ENCODE data around the gene GLMP.

DNA sequence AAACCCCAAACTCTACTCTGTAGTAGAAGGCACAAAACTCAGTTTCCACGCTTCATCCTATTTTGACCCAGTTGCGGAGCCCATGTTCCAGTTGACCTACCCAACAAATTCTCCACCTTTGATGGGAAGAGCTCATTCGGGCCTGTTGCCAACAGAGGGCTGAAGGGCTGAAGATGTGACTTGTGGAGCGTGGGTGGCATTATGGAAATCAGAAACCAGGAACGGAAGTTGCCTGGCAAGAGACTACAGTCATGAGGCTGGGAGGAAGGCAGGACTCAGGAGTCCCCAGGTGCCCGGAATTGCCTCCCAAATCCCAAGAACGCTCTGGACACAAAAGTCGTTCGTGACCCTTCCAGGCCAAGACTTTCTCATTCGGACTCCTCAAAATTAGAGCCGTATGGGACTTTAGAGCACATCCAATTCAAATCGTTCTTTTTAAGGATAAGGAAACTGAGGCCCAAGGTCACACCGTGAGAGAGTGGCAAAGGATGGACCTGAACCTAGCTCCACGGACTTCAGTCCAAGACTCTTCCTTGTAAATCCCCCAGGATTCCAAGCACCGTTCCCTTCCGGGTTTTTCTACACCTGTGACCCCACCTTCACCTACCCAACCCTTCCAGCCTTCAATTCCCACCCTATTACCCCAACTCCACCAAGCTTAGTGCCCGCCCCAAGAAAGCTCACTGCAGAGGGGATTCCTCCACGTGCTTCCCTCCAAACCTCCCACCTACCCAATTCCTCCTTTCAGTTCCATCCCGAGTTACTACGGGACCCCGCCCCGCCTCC, 13.6 kb downstream of the GLMP start:
- TF ChIP-seq CHD2 (IDR thresholded peaks at IDR 0.05; ENCODE audit: low read depth, low read length): no peak
- TF ChIP-seq TEAD3 (CRISPR knock-in tag; optimal IDR thresholded peaks at IDR 0.05; ENCODE audit: borderline replicate concordance): no peak
- TF ChIP-seq ZNF790 (CRISPR knock-in tag; IDR thresholded peaks at IDR 0.05; ENCODE audit: borderline replicate concordance): no peak
- TF ChIP-seq EZH2 (conservative IDR thresholded peaks at IDR 0.05; ENCODE audit: low read depth, low read length): no peak
- no peak for TF ChIP-seq REST (IDR thresholded peaks at IDR 0.05; ENCODE audit: borderline replicate concordance in 1 of 2, low read depth in 1 of 2, low read length in 2 of 2)
- no peak for TF ChIP-seq ZNF296 (CRISPR knock-in tag; conservative IDR thresholded peaks at IDR 0.05)
- no peak for TF ChIP-seq POLR2G (IDR thresholded peaks at IDR 0.05; ENCODE audit: low read depth, low read length)
- TF ChIP-seq SUZ12 (IDR thresholded peaks at IDR 0.05; ENCODE audit: low read depth, low read length): no peak
- TF ChIP-seq NCOA2 (CRISPR knock-in tag; IDR thresholded peaks at IDR 0.05): no peak
